ENCODE data around the gene SOX11.
"Not testable (repeated sequence)": the region's sequence is repeated elsewhere in the genome, so short reads cannot be mapped to it uniquely, and the experiment has no call there.

The SOX11 gene

DNA sequence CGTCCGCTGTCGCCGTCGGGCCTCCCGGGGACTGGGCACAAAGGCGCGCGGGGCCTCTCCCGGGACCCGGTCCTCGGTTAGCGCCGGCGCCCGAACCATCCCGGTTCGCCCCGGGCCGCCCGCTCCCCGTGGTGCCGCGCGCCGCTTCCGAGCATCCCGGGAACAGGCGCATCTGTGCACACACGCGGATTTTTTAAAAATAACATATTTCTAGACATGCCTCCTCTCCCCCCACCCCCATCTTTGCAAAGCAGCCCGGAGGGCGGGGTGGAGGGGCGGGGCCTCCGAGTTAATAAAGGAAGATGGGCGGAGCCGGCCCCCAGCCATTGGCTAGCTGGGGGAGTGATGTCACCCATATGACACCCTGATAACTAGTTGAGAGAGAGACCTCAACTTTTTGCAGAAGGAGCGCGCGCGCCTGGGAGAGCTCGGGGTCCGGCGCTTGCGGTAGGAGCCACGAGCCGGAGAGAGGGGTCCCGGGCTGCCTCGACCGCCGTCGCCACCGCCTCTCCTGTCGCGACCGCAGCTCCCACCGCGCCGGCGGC lies at the start of gene SOX11:
Gene SOX11 (plus strand): TSS at position 400 of the 545 bp plus-strand sequence. CDS start 338 bp downstream, outside the sequence.
- FAIRE-seq (no peak), DNase-seq (ENCODE audit: insufficient read length, low spot score) (no peak)
- no peak for TF ChIP-seq POLR2A (IDR thresholded peaks at IDR 0.05; ENCODE audit: low read depth, low read length)

DNA sequence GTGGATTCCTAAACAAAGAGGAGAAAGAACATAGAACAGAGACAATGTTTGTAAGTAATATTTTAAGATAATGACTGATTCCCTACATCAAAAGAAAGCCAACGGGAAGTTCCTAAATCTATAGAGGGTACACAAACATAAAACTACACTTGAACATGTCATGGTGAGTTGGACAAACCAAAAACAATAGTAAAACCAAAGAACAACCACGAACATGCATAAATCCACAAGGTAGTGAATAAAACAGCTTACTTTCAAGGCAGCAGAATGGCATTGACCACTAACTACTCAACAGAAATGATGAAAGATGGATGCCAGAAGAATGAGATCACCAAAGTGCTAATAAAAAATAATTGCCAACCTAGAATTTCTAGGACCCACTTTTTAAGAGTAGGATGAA lies 39.5 kb upstream of the SOX11 start:
- FAIRE-seq, result peak; percentile 94
- not testable (repeated sequence) for DNase-seq (ENCODE audit: insufficient read length, low spot score)

DNA sequence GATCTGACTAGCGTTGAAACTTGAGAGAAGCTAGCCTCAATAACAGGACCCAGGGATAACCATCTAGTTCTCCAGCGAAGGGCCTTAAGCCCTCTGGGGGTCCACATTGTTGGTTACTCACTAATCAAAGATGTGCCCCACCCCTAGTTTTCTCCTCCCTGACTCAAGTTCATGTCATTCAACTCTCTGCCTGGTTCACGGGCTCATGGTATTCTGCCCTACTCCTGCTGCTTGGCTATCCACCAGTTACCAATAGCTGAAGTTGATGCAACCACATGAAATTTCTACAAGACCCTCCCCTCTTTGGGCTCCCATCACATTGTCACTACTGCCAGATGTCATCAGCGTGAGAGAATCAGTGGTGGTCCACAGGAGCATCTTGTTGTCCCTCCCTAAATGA lies 38.4 kb upstream of the SOX11 start:
- not testable (repeated sequence) for FAIRE-seq; DNase-seq (ENCODE audit: insufficient read length, low spot score)

DNA sequence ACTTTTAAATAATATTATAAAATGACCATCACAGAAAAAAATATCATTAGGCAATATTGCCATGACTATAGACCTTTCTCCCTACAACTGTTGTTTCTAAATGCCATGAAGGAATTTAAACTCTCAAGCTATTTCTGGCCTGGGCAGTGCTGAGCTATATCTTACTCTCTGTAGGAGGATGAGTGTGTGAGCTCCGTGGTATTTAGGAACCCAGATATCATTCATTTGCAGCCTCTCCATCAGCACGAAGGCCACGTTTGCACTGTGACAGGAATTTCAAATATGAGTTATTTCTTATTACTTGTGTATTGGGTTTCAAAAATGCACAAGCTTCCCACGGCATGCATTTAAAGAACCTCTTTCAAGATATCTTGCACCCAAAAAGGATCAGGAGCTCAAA lies 35.0 kb upstream of the SOX11 start:
- DNase-seq (ENCODE audit: insufficient read length, low spot score) (no peak), FAIRE-seq (no peak)
- TF ChIP-seq POLR2A (IDR thresholded peaks at IDR 0.05; ENCODE audit: low read depth, low read length), result no peak

DNA sequence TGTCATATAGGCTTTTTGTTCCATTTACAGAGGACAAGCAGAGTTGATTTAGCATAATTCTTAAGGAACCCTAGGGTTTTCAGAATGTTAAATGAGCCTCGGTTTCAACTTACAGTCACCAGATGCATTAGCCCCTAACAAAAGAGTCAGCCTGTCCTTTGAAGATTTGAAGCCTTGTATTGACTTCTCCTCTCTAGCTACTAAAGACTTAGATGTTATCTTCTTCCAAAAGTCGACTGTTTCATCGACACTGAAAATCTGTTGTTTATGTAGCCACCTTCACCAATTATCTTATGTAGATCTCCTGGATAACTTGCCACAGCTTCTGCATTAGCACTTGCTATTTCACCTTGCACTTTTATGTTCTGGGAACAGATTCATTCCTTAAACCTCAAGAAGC lies 31.6 kb upstream of the SOX11 start:
- DNase-seq (ENCODE audit: insufficient read length, low spot score) (no peak), FAIRE-seq (no peak)
- TF ChIP-seq POLR2A (IDR thresholded peaks at IDR 0.05; ENCODE audit: low read depth, low read length), result no peak

DNA sequence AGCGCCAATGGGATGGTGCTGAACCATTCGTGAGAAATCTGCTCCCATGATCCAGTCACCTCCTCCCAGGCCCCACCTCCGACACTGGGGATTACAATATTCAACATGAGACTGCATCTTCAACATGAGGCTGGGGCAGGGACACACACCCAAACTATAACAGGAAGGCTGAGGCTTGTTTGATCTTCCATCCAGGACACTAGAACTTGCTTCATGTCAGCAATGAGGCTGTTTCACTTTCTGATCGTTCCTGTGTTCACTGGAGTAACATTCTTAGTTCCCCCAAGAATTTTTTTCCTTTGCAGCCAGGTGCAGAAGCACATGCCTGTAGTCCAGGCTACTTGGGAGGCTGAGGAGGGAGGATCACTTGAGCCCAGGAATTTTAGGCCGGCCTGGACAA lies 30.8 kb upstream of the SOX11 start:
- DNase-seq (ENCODE audit: insufficient read length, low spot score) (no peak), FAIRE-seq (no peak)
- no peak for TF ChIP-seq POLR2A (IDR thresholded peaks at IDR 0.05; ENCODE audit: low read depth, low read length)

DNA sequence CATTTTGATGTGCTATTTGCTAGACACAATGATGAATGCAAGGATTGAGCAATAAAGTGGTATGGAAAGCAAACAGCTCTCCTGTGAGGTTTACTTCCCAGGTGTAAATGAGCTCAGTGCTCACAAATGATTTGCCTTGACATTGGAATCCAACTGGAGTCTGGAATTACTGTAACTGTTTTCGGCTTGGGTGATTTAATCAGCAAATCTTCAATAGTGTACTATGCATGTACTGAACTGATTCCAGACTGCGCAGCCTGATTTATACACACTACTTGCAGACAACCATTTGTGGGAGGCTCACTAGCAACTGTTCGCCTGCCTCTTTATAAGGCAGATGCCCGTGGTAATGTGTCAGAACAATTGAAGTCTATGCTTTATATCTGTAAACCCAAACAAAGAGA lies 27.9 kb upstream of the SOX11 start:
- DNase-seq (ENCODE audit: insufficient read length, low spot score) (no peak), FAIRE-seq (no peak)
- no peak for TF ChIP-seq POLR2A (IDR thresholded peaks at IDR 0.05; ENCODE audit: low read depth, low read length)

DNA sequence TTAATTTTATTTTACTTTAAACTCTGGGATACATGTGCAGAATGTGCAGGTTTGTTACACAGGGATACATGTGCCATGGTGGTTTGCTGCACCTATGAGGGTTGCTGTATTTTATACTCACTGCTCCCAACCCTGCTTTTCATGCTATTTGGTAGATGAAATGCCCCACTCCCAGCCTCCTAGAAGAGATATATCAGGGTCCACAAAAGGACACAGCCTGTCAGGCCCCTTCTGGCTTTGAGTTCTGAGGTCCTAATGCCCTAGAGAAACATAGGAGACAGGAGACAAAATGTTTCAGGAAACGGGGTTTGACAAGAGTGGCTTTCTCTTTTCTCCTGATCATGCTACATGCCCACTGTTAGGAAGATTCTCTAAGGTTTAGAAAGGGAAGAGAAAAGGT lies 27.1 kb upstream of the SOX11 start:
- no peak for FAIRE-seq
- DNase-seq (ENCODE audit: insufficient read length, low spot score), result no peak
- no peak for TF ChIP-seq POLR2A (IDR thresholded peaks at IDR 0.05; ENCODE audit: low read depth, low read length)

DNA sequence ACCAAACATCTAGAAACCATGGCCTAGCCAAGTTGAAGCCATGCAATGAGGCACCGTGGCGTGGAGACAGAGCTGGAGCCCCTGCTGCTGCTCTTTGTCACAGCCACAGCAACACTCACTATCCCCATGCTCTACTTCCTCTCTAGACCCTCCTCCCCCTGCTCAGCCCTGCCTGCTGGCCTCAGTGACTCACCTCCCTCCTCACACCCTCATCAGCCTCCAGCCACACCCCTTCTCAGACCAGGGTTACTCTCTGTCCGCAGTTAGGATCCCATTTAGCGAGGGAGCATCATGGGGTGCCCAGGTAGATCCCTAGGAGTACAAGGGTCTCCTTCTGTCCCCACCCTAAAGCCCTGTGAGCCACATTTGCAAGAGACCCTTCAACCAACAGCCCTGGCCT lies 25.4 kb upstream of the SOX11 start:
- no peak for TF ChIP-seq POLR2A (IDR thresholded peaks at IDR 0.05; ENCODE audit: low read depth, low read length)
- DNase-seq (ENCODE audit: insufficient read length, low spot score) (no peak), FAIRE-seq (no peak)

DNA sequence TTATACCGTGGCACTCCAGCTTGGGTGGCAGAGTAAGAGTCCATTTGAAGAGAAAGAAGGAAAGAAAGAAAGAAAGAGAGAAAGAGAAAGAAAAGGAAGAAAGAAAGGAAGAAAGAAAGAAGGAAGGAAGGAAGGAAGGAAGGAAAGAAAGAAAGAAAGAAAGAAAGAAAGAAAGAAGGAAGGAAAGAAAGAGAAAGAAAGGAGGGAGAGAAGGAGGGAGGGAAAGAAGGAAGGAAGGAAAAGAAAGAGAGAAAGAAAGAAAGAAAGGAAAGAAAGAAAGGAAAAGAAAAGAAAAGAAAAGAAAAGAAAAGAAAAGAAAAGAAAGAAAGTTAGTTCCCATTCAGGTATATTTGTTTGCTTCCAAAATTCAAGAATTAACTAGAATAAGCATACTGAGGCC lies 24.5 kb upstream of the SOX11 start:
- FAIRE-seq; DNase-seq (ENCODE audit: insufficient read length, low spot score): not testable (repeated sequence)

DNA sequence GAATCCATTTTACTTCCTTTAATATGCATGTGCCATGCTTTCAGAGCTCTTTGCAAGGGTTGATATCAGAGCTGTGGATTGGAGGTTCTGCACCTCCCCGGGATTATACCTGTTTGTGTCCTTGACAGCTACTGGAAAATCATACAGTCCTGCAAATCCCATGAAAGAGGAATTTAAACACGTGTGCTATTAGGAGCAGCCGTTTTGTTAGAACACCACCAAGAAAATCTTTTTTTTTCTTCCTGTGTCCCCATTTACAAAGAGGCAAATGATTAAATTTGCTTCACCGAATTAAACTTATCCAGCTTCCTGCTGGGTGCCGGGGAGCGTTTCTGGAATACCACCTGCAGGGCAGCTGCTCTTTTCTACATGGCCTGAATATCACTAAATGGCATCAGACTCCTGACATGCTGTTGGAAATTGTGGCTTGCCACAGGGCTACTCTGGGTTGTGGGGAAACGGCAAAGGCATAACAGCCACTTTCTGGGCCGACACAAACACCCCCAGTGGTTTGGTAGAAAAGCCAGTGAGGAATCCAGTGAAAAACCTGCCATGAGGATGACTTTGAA lies 23.4 kb upstream of the SOX11 start:
- DNase-seq (ENCODE audit: insufficient read length, low spot score) (no peak), FAIRE-seq (no peak)
- no peak for TF ChIP-seq POLR2A (IDR thresholded peaks at IDR 0.05; ENCODE audit: low read depth, low read length)

DNA sequence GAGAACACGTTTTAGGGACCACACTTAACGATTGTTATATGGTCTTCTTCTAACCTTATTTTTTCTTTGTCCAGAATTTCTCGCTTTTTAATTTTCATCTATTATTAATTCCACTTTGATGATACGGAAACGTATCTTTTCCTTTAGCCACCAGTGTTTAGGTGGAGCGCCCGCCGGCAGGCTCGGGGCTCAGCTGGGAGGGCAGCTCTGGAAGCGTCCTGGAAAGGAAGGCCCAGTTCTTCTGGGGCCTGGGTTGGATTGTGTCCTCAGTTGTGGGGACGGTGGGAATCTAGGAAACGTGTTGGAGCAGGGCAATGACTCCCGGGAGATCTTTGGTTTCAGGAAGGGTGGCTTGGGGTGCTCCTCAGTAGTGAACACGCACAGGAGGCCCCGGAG lies 19.4 kb upstream of the SOX11 start:
- DNase-seq (ENCODE audit: insufficient read length, low spot score), result no peak
- no peak for FAIRE-seq
- no peak for TF ChIP-seq POLR2A (IDR thresholded peaks at IDR 0.05; ENCODE audit: low read depth, low read length)

DNA sequence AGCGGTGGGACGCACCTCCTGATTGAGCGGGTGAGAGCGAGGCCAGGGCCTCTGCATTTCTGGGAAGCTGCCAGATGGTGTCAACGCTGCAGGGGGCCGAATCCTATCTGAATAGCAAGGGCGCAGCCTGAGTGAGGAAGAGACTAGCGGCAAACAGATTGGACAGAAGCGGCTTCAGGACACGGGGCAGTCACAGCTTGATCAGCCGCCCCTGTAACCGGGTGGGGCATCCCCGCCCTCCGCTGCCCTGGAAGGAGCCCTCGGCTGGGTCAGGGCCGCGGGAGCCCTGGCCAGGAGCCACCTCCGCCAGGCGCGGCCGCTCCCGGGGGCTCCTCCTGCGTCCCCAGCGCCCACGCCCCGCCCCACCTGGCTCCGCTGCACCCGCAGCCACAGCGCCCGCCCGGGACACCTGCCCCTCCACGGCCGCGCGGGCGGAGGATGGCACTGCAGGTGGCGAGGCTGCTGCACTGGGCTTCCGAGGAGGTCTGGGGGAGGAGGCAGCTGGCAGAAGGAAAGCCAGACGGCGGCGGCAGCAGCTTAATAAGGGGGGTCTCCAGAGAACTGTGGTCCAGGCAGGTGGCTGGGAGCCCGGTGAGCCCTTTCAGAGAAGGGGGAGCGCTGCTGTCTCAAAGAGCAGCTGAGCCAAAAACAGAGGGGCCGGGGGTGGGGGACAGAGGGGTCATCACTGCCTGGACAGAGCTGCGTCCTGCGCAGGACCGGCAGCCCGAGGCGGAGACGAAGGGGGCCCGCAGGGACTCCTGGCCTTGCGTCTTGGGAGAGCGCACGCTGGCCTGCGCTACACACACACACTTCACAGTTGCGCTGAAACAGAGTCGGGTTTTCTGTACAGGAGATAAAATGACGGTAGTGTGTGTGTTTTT lies 18.8 kb upstream of the SOX11 start:
- no peak for TF ChIP-seq POLR2A (IDR thresholded peaks at IDR 0.05; ENCODE audit: low read depth, low read length)
- FAIRE-seq (no peak), DNase-seq (ENCODE audit: insufficient read length, low spot score) (no peak)

DNA sequence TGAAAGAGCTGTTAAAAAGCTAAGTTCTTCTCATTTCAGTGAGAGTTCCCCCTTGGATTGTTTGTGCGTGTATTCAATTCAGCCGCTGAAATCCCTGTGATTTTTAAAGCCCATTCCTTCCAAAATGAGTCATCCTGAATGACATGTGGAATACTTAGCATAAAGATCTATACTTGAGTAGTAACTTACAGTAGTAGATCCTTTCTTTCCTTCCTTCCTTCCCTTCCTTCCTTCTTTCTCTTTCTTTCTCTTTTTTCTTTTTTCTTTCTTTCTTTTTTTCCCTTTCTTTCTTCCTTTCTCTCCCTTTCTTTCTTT lies 18.2 kb upstream of the SOX11 start:
- no peak for TF ChIP-seq POLR2A (IDR thresholded peaks at IDR 0.05; ENCODE audit: low read depth, low read length)
- FAIRE-seq, result no peak
- no peak for DNase-seq (ENCODE audit: insufficient read length, low spot score)

DNA sequence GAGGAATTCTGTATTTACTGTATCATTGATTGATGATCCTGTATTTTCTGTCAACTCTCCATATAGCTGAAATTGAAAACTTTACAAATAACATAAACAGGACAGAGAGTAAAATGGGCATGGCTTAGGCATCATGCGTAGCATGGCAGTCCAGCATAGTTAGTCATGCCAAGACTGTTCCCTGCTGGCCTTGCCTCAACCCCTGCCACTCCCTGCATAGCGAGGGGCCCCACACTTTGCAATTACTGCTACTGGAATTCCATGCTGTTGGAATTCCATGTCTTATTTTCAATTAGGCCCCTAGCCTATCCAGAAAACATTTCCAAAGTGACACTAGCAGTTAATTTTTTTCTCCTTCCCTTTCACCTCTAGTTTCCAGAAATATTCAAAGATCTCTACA lies 15.1 kb upstream of the SOX11 start:
- no peak for FAIRE-seq
- DNase-seq (ENCODE audit: insufficient read length, low spot score), result no peak
- TF ChIP-seq POLR2A (IDR thresholded peaks at IDR 0.05; ENCODE audit: low read depth, low read length), result no peak

Measured in H54 (cell line).